SK-N-SH treated with all-trans-retinoic acid at 6 μM for 48 hours (cell line): ENCODE data around the gene OXCT1.

Experiments used
- ATAC-seq: fragments of 200-7000 bp; cut with Tn5 transposase; 3 replicates; pipeline ENCODE4 v1.9.1; 2020; ENCODE audit warnings: mild to moderate bottlenecking, moderate library complexity
- ARNTL ChIP-seq: fragments of 450-650 bp; formaldehyde crosslinking; IDR thresholded peaks from 2 replicates; pipeline ENCODE4 v1.5.0; 2020; ENCODE audit warnings: low read depth, mild to moderate bottlenecking, moderate library complexity, borderline replicate concordance
- CREB5 ChIP-seq: fragments of 250-450 bp; sonication (Bioruptor Pico); IDR thresholded peaks from 2 replicates; pipeline ENCODE4 v1.5.1; 2020; ENCODE audit warnings: low read depth, mild to moderate bottlenecking, moderate library complexity
- CSDC2 ChIP-seq: fragments of 250-450 bp; sonication (Bioruptor Pico); IDR thresholded peaks from 2 replicates; pipeline ENCODE4 v1.5.0; 2020; ENCODE audit warnings: mild to moderate bottlenecking, moderate library complexity
- CSRNP3 ChIP-seq: fragments of 250-450 bp; sonication (Bioruptor Pico); IDR thresholded peaks from 2 replicates; pipeline ENCODE4 v1.5.1; 2021; ENCODE audit warnings: mild to moderate bottlenecking, moderate library complexity
- ESRRG ChIP-seq: fragments of 250-450 bp; sonication (Bioruptor Pico); IDR thresholded peaks from 2 replicates; pipeline ENCODE4 v1.6.1; 2021; ENCODE audit warnings: mild to moderate bottlenecking
- GLIS3 ChIP-seq: fragments of 250-450 bp; sonication (Bioruptor Pico); IDR thresholded peaks from 2 replicates; pipeline ENCODE4 v1.5.0; 2020; ENCODE audit warnings: mild to moderate bottlenecking, moderate library complexity
- ISL1 ChIP-seq: fragments of 250-450 bp; sonication (Bioruptor Pico); IDR thresholded peaks from 2 replicates; pipeline ENCODE4 v2.1.2; 2022; ENCODE audit warnings: mild to moderate bottlenecking, moderate library complexity
- OSR1 ChIP-seq: fragments of 250-450 bp; sonication (Bioruptor Pico); IDR thresholded peaks from 2 replicates; pipeline ENCODE4 v1.8.0; 2022; ENCODE audit warnings: moderate library complexity, mild to moderate bottlenecking, inconsistent platforms
- PATZ1 ChIP-seq: fragments of 250-450 bp; sonication (Bioruptor Pico); IDR thresholded peaks from 2 replicates; pipeline ENCODE4 v1.8.0; 2020; ENCODE audit warnings: mild to moderate bottlenecking, moderate library complexity, borderline replicate concordance
- POU6F1 ChIP-seq: fragments of 250-450 bp; sonication (Bioruptor Pico); IDR thresholded peaks from 2 replicates; pipeline ENCODE4 v1.8.0; 2021; ENCODE audit warnings: low read depth, mild to moderate bottlenecking, moderate library complexity, borderline replicate concordance
- PPARA ChIP-seq: fragments of 250-450 bp; sonication (Bioruptor Pico); IDR thresholded peaks from 2 replicates; pipeline ENCODE4 v1.5.0; 2020; ENCODE audit warnings: mild to moderate bottlenecking, borderline replicate concordance
- RARB ChIP-seq: fragments of 250-450 bp; sonication (Bioruptor Pico); IDR thresholded peaks from 2 replicates; pipeline ENCODE4 v1.8.0; 2021; ENCODE audit warnings: mild to moderate bottlenecking, moderate library complexity
- SNAI2 ChIP-seq: fragments of 250-450 bp; sonication (Bioruptor Pico); IDR thresholded peaks from 2 replicates; pipeline ENCODE4 v1.5.0; 2020; ENCODE audit warnings: mild to moderate bottlenecking, moderate library complexity
- TCF4 ChIP-seq: fragments of 250-450 bp; sonication (Bioruptor Pico); IDR thresholded peaks from 2 replicates; pipeline ENCODE4 v1.8.0; 2021; ENCODE audit warnings: mild to moderate bottlenecking, moderate library complexity, borderline replicate concordance
- TOX ChIP-seq: fragments of 250-450 bp; sonication (Bioruptor Pico); IDR thresholded peaks from 2 replicates; pipeline ENCODE4 v1.8.0; 2021; ENCODE audit warnings: mild to moderate bottlenecking, moderate library complexity, borderline replicate concordance
- TSHZ2 ChIP-seq: fragments of 250-450 bp; sonication (Bioruptor Pico); IDR thresholded peaks from 2 replicates; pipeline ENCODE4 v1.5.0; 2020; ENCODE audit warnings: mild to moderate bottlenecking, moderate library complexity
- ZC3H10 ChIP-seq: fragments of 250-450 bp; sonication (Bioruptor Pico); IDR thresholded peaks from 2 replicates; pipeline ENCODE4 v1.5.1; 2021; ENCODE audit warnings: mild to moderate bottlenecking, moderate library complexity
- ZFP3 ChIP-seq: fragments of 250-450 bp; sonication (Bioruptor Pico); IDR thresholded peaks from 2 replicates; pipeline ENCODE4 v1.5.0; 2020; ENCODE audit warnings: mild to moderate bottlenecking, moderate library complexity
- ZNF565 ChIP-seq: fragments of 450-650 bp; formaldehyde crosslinking; conservative IDR thresholded peaks from 2 replicates; pipeline ENCODE4 v1.5.0; 2020; ENCODE audit warnings: low read depth, mild to moderate bottlenecking, moderate library complexity
- ZNF70 ChIP-seq: fragments of 450-650 bp; formaldehyde crosslinking; IDR thresholded peaks from 2 replicates; pipeline ENCODE4 v1.5.0; 2020; ENCODE audit warnings: mild to moderate bottlenecking, moderate library complexity
- ZNF8 ChIP-seq: fragments of 450-650 bp; formaldehyde crosslinking; IDR thresholded peaks from 2 replicates; pipeline ENCODE4 v1.5.0; 2020; ENCODE audit warnings: mild to moderate bottlenecking, moderate library complexity

The OXCT1 gene

GRCh38 chr5:41788941-41789368 lies 81.3 kb downstream of the OXCT1 start:
- no peak for TF ChIP-seq GLIS3 (CRISPR knock-in tag)
- no peak for TF ChIP-seq ZNF70 (CRISPR knock-in tag)
- TF ChIP-seq SNAI2 (CRISPR knock-in tag), result no peak
- peak; percentile 33; the same call in 1 of the 2 replicates for TF ChIP-seq ISL1 (CRISPR knock-in tag)
- no peak for TF ChIP-seq TSHZ2 (CRISPR knock-in tag)
- TF ChIP-seq, all 23 proteins: peak for 1
- ATAC-seq, result peak; percentile 37

GRCh38 chr5:41787265-41787664 lies 83.0 kb downstream of the OXCT1 start:
- ATAC-seq, result no peak
- TF ChIP-seq ZFP3 (CRISPR knock-in tag), result no peak
- no peak for TF ChIP-seq GLIS3 (CRISPR knock-in tag)
- no peak for TF ChIP-seq PPARA (CRISPR knock-in tag)
- no peak for TF ChIP-seq TCF4 (CRISPR knock-in tag)
- no peak for TF ChIP-seq ARNTL (CRISPR knock-in tag)
- no peak for TF ChIP-seq OSR1 (CRISPR knock-in tag)
- TF ChIP-seq RARB (CRISPR knock-in tag), result no peak
- no peak for TF ChIP-seq ESRRG (CRISPR knock-in tag)
- TF ChIP-seq CSRNP3 (CRISPR knock-in tag), result no peak
- TF ChIP-seq TSHZ2 (CRISPR knock-in tag), result no peak
- no peak for TF ChIP-seq CSDC2 (CRISPR knock-in tag)
- TF ChIP-seq ZC3H10, result no peak
- TF ChIP-seq ISL1 (CRISPR knock-in tag), result no peak
- TF ChIP-seq SNAI2 (CRISPR knock-in tag), result no peak
- no peak for TF ChIP-seq CREB5 (CRISPR knock-in tag)
- TF ChIP-seq ZNF565 (CRISPR knock-in tag), result no peak
- no peak for TF ChIP-seq PATZ1 (CRISPR knock-in tag)
- TF ChIP-seq ZNF8 (CRISPR knock-in tag), result no peak
- TF ChIP-seq TOX (CRISPR knock-in tag), result no peak
- TF ChIP-seq POU6F1 (CRISPR knock-in tag), result no peak
- TF ChIP-seq, all 23 proteins: peak for 0
